Lower leg skin (tissue), 3 donors: ENCODE measurements around the gene ZFYVE16.

ENCODE experiments used
- POLR2A ChIP-seq, 2 donors: fragments of 450-650 bp; IDR thresholded peaks; one replicate each; pipeline ENCODE4 v1.6.1; 2016 to 2017; ENCODE audit warnings: antibody characterized with exemption in 2 of 2, mild to moderate bottlenecking in 1 of 2, moderate library complexity in 1 of 2
- TF ChIP-seq, protein P1 (sequence below), 3 donors: fragments of 450-650 bp; IDR thresholded peaks; one replicate each; pipeline ENCODE4 v1.5.1; 2016; ENCODE audit warnings: antibody characterized with exemption in 3 of 3, mild to moderate bottlenecking in 3 of 3, moderate library complexity in 2 of 3

DNA sequence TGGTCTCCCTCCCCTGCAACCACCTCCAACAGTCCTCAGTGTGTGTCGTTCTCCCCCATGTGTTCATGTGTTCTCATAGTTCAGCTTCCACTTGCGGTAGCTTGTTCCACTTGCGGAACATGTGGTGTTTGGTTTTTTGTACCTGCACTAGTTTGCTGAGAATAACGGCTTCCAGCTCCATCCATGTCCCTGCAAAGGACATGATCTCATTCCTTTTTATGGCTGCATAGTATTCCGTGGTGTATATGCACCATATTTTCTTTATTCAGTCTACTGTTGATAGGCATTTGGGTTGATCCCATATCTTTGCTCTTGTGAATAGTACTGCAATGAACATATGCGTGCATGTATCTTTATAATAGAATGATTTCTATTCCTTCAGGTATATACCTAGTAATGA, 43.0 kb upstream of the ZFYVE16 start:
- TF ChIP-seq POLR2A (IDR thresholded peaks at IDR 0.05) = no peak
- TF ChIP-seq, protein P1, sequence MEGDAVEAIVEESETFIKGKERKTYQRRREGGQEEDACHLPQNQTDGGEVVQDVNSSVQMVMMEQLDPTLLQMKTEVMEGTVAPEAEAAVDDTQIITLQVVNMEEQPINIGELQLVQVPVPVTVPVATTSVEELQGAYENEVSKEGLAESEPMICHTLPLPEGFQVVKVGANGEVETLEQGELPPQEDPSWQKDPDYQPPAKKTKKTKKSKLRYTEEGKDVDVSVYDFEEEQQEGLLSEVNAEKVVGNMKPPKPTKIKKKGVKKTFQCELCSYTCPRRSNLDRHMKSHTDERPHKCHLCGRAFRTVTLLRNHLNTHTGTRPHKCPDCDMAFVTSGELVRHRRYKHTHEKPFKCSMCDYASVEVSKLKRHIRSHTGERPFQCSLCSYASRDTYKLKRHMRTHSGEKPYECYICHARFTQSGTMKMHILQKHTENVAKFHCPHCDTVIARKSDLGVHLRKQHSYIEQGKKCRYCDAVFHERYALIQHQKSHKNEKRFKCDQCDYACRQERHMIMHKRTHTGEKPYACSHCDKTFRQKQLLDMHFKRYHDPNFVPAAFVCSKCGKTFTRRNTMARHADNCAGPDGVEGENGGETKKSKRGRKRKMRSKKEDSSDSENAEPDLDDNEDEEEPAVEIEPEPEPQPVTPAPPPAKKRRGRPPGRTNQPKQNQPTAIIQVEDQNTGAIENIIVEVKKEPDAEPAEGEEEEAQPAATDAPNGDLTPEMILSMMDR (IDR thresholded peaks at IDR 0.05) = no peak
